Activated T-cell treated with anti-CD3 and anti-CD28 coated beads, Interleukin-2, amount 50 U/mL, for 1 hour (primary cell): Measurements from ENCODE around the gene TULP4.
"Not testable (repeated sequence)": the region's sequence is repeated elsewhere in the genome, so short reads cannot be mapped to it uniquely, and the experiment has no call there.

Source experiments
- DNase-seq: peaks from one replicate; pipeline ENCODE4 v3.0.0-alpha.2; 2020

The TULP4 gene

DNA sequence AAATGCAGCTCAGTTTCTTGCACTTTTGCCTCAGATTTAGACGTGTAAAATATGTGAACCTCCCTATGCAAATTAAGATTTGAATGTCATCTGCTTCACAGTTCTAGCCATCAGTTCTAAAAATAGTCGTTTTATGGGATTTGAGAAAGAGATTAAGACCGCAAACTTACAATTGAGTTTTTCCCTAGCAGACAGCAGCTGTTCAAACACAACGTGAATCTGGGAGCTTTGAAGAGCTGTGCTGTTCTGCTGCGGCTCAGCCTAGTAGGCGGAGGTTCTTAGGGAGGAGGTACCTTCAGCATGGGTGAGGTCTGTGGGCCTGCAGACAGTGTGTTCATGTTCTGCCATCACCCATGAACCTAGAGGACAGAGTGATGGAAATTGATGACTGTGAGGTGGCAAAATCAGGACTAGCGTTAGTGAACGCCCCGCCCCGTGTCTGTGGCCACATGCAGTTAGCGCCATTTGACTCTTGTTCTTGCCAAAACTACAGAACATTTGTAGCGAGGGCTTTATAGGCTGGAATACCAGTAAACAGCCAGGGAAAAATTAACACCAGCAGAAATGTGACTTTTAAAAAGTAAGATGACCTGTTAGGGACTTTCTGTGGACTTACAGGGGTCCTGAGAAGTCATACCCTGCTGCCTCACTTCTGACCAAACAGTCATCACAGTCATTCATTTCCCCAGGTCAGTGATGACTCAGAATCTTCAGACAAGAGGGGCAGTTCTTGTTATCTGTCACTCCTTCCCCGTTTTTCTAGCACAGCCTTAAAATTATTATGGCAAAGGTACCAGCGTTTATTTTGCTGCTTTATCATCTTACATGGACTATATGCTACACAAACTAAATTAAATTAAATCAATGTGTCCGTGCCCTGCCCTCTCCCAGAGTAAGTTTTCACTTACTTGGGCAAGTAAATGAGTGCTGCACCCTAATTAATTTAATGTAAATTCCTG is 163.4 kb downstream of the TULP4 start:
- DNase-seq = no peak

DNA sequence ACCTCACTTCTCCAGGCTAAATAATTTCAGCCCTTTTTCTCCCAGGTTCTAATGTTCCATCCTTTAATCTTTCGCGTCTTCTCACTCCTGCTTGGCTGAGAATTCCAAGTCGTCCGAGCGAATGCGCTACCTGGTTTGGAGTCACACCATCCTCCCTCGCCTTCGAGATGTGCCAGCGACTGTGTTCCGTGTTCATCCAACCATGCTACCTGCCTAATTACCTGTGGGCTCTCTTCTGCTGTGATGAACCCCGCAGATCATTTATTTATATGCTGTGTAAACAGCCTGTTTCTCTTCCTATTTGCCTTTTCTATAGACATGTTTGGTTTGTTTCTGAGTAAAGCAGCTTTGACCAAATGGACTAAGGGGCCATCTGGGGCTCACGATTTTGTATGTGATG is 164.1 kb downstream of the TULP4 start:
- DNase-seq = no peak

DNA sequence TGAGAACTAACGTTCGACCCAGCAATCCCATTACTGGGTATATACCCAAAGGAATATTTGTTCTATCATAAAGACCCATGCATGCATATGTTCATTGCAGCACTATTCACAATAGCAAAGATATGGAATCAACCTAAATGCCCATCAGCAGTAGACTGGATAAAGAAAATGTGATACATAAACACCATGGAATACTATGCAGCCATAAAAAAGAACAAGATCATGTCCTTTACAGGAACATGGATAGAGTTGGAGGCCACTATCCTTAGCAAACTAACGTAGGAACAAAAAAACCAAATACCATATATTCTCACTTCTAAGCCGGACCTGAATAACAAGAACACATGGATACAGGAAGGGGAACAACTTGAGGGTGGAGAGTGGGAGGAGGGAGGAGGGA is 165.5 kb downstream of the TULP4 start:
- not testable (repeated sequence) for DNase-seq

DNA sequence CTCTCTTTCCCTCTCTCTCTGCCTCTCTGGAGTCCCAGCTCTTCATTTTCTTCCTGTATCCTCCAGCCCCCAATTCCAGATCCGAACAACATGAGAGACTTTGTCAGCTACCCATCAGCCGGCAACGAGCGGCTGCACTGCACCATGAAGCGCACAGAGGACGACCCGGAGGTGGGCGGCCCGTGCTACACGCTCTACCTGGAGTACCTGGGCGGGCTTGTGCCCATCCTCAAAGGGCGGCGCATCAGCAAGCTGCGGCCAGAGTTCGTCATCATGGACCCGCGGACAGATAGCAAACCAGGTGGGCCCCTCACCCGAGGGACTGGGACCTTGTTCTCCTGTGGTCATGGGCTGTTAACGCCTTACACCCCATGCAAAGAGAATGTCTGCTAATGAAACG is 168.7 kb downstream of the TULP4 start:
- no peak for DNase-seq

DNA sequence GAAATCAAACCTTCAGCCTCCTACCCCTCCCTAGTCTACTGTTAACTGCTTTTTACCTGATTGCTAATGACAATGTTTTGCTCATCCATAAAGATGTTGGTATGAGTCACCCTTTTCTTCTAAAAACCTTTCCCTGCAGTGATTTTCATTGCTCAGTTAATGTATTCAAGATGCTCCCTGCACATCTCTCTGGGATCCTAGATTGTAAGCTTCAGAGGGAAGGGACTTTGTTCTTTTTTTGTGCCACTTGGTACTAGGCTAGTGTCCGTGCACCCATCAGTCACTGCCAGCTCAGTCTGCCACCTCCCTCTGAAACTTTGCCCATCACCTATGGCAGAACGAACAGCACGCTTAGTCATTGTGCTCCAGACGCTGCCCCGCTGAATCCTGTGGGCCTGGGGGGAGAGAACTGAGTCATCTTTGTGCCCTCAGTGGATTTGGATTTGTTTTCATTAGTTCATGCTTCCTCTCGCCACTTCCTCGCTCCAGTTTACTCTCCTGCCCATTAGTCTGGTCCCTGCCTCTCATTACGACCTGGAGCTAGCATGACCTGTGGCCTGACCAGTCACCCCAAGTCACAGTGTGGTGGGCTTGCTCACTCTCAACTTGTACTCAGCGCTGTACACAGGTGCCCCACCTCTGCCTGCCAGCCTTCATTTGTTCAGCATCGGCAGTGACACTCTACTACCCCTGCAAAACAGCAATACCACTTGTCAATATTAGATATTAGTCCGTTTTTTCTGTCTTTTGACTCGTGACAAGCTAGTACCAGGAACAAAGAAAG is 169.6 kb downstream of the TULP4 start:
- no peak for DNase-seq

DNA sequence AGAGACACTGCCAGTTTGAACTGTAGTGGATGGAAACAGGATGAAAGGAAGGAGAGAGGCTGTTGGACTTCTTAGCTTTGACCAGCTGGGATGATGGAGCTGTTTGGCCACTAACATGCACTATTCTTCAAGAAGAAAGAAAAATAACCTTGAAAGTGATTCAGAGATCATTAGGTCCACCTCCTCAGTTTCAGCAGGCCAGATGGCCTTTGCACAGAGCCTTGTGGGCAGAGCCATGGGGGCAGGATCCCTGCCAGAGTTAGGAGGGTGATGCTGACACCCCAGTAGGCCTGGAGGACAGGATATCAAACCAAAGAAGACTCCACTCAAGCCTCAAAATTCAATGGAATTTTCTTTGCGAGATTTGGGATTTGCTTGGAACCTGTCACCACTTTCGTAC is 173.2 kb downstream of the TULP4 start:
- no peak for DNase-seq

DNA sequence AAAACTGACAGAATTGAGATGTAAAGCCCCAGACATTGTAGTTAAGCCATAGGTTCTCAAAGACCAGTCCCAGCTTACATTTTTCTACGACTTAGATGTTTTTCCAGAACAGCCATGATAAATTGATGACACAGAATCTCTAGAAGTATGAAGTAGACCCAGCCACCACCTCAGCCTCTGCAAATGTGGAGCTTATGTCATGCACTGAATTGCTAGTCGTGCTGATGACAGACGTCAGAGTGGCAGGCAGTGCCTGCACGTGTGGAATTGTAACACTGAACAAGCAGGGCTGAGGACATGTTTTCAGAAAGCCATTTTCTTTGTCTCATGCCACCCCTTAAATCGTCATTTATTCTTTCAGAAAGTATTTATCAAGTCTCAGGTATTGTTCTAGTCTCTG is 175.2 kb downstream of the TULP4 start:
- DNase-seq = no peak

DNA sequence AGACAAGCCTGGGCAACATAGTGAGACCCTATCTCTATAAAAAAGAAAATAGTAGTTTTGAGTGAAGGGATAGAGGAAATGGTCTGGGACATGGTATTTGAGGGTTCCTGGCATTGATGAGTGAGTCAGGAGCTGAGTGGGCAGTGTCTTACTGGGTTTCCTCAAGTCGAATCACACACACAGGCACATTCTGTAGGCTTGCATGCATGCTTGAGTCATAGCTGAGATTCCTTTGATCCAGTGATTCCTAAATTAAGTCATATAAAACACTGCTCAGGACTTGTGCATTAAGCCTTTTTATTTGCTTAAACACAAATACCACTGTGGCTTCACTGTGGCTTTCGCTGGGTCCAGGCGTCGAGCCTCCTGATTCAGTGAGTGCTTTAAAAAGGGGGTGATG is 175.8 kb downstream of the TULP4 start:
- no peak for DNase-seq

DNA sequence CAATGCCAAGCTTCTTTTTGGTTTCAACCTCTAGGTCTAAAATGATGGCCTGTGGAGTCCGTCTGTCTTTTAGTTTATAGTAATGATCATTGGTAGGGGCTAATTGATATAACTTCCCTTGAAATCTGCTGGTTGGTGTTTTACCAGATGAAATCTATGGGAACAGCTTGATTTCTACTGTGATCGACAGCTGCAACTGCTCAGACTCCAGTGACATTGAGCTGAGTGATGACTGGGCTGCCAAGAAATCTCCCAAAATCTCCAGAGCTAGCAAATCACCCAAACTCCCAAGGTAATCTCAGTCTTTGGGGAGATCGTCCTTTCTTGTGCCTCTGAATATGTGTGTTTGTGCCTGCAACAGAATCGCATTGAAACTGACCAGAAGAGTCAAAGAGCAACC is 177.2 kb downstream of the TULP4 start:
- no peak for DNase-seq

DNA sequence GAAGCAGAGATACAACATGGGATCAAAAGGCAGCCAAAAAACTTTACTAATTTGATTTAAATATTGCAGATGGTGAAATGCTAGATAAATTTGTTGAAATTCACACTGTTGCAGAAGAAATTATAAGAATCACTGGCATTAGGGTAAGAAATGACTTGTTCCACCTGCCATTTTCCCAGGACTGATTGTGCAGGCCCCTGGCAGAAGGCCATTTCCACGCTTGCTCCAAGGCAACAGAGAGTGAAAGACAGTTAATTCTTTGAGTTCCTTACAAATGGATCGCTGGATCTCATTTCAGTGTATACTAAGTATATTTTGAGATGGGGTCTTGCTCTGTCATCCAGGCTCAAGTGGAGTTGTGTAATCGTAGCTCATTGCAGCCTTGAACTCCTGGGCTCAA is 180.6 kb downstream of the TULP4 start:
- no peak for DNase-seq

DNA sequence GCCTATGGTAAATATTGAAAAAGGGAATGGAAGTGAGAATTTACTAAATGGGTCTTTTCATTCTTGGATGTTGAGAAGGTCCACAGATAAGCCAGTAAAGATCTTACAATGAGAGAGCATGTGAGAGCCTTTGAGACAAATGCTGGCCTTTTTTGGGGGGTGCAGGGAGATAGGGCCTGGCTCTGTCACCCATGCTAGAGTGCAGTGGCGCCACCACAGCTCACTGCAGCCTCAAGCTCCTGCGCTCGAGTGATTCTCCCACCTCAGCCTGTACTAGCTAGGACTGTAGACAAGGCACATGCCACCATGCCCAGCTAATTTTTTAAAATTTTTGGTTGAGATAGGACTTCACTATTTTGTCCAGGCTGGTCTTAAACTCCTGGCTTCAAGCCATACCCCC is 184.4 kb downstream of the TULP4 start:
- DNase-seq = no peak

DNA sequence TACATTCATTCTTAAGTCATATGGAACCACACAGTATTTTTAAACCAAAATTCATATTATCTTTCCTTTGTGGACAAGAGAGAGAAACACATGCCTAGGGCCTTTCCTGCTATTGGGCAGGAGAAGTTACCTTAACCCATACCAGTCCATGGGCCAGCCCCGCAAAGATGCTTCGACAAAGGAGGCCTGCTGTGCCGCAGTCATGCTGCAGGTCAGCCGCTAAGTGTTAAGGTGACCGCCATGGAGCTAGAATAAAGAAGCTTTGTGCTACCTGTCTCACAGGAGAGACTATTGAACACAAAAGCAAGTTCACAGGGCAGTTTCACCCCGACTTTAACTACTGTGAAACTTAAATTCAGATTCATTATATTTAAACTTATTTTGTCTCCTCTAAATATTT is 185.4 kb downstream of the TULP4 start:
- no peak for DNase-seq

DNA sequence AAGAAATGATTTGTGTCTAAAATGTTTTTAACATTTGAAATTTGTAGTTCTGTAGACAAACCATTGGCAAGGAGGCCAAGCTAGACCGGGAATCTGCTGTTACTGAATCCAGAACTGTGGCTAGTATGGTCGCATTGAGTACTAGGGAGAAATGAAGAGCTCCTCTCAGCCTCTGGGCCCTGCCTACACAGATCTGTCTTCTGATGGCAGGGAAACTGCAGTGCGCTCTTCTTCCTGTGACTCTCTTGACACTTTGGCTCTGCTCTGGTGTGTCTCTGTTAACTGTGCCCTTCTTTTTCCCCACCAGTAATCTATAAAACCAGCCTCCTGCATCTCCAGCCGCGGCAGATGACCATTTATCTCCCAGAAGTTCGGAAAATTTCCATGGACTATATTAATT is 186.1 kb downstream of the TULP4 start:
- no peak for DNase-seq

DNA sequence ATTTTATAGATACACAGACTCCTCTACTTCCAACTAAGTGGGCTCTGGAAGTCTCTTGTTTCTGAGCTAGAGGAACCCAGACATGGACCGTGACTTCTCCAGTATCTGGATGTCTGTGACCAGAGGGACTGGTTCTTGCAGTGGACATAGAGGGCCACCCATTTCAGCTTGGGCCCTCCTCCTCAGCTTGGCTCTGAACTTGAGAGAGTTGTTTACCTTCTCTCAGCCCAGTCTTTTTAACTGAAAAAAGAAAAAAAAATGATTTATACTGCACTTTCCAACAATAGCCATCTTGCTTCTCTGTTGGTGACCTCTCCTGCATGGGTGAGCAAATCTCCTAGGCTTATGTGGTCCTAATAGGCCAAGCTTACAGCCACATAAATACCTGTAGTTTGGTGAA is 187.3 kb downstream of the TULP4 start:
- DNase-seq = no peak

DNA sequence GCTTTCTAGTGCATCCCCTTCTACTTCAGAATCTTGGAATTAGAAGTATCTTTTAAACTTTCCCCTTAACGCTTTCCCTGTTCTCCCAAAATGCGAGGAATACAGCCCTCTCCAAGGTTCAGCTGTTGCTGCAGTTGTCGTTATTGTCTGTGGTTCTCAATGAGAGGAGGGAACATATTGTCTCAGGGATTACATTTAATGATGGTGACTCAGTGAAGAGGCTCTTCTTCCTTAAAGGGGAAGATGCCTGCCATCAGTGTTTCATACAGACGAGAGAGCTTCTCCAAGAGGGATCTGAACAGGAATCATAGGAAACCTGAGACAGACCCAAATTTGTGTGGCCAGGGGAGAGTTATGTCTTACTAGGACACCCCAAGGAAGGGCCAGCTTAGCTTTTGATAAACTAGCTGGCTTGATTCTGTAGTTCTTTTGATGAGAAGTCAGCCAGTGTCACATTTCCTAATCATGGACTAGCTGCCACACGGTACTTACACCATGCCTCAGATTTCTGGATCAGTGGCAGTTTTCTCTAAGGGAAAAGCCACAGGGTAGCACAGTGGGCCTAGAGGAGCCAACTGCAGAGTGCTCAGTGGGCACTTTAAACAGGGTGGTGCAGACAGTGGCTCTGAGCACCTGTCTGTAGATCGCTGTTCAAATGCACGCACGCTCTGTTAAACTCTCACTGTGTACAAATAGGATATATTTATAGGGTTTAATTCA is 187.9 kb downstream of the TULP4 start:
- no peak for DNase-seq

DNA sequence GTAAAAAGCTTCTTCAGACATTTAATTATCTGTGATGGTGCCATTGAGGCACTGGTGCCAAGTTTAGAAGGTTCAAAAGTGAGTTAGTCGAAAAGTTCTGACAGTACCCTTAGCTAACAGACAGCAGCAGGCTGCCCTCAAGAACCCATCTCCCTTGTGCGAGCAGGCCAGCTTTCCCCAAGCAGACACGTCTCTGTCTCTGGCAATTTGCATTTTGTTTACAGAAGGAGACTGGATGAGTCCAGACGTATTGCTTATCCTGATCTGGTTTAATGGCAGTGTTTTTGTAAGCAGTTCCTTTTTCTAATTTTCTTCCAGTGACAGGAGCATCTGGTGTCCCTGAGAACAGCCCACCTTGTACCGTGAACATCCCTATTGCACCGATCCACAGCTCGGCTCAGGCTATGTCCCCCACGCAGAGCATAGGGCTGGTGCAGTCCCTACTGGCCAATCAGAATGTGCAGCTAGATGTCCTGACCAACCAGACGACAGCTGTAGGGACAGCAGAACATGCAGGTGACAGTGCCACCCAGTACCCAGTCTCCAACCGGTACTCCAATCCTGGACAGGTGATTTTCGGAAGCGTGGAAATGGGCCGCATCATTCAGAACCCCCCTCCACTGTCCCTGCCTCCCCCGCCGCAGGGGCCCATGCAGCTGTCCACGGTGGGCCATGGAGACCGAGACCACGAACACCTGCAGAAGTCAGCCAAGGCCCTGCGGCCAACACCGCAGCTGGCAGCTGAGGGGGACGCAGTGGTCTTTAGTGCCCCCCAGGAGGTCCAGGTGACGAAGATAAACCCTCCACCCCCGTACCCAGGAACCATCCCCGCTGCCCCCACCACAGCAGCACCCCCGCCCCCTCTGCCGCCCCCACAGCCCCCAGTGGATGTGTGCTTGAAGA is 189.3 kb downstream of the TULP4 start:
- DNase-seq = no peak

DNA sequence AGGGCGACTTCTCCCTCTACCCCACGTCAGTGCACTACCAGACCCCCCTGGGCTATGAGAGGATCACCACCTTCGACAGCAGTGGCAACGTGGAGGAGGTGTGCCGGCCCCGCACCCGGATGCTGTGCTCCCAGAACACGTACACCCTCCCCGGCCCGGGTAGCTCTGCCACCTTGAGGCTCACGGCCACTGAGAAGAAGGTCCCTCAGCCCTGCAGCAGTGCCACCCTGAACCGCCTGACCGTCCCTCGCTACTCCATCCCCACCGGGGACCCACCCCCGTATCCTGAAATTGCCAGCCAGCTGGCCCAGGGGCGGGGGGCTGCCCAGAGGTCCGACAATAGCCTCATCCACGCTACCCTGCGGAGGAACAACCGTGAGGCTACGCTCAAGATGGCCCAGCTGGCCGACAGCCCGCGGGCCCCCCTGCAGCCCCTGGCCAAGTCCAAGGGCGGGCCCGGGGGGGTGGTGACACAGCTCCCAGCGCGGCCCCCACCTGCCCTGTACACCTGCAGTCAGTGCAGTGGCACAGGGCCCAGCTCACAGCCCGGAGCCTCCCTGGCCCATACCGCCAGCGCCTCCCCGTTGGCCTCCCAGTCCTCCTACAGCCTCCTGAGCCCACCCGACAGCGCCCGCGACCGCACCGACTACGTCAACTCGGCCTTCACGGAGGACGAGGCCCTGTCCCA is 190.1 kb downstream of the TULP4 start:
- DNase-seq = no peak

DNA sequence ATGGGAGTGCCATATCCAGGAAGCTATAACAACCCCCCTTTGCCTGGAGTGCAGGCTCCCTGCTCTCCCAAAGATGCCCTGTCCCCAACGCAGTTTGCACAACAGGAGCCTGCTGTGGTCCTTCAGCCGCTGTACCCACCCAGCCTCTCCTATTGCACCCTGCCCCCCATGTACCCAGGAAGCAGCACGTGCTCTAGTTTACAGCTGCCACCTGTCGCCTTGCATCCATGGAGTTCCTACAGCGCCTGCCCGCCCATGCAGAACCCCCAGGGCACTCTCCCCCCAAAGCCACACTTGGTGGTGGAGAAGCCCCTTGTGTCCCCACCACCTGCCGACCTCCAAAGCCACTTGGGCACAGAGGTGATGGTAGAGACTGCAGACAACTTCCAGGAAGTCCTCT is 191.0 kb downstream of the TULP4 start:
- no peak for DNase-seq

DNA sequence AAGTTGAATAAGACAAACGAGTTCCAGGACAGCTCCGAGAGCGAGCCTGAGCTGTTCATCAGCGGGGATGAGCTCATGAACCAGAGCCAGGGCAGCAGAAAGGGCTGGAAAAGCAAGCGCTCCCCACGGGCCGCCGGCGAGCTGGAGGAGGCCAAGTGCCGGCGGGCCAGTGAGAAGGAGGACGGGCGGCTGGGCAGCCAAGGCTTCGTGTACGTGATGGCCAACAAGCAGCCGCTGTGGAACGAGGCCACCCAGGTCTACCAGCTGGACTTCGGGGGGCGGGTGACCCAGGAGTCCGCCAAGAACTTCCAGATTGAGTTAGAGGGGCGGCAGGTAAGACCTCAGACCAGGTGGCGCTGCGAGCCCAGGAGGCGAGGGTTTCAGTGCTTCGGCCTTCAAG is 191.6 kb downstream of the TULP4 start:
- DNase-seq = no peak

DNA sequence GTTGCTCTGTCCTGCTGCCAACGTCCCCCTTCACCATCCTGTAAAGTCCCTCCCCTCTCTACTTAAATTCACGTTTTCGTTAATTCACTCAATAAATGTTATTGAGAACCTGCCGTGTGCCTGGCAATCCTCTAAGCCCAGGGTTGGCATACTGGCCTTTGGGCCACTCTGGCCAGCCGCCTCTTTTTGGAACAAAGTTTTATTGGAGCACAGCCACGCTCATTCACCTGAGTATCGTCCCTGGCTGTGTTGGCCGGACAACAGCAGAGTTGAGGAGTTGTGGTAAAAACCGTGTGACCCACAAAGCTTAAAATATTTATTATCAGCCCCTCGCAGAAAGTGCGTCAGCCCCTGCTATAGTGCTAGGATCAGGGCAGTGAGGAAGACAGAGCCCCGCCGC is 192.9 kb downstream of the TULP4 start:
- no peak for DNase-seq

DNA sequence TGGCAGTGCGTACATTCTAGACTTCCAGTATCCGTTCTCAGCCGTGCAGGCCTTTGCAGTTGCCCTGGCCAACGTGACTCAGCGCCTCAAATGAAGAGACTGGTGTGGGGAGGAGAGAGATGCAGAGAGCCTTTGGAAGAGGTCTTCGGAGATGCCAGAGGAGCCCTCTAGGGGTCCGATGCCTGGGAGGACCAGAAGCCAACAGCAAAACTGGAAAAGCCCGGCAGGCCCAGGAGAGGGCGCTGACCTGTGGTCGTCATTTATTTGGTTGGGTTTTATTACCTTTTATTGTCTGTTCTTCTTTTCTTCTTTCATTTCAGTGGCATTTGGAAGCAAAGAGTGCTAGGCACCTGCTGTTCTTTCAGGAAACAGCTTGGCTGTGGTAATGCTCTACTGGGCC is 194.3 kb downstream of the TULP4 start:
- no peak for DNase-seq

DNA sequence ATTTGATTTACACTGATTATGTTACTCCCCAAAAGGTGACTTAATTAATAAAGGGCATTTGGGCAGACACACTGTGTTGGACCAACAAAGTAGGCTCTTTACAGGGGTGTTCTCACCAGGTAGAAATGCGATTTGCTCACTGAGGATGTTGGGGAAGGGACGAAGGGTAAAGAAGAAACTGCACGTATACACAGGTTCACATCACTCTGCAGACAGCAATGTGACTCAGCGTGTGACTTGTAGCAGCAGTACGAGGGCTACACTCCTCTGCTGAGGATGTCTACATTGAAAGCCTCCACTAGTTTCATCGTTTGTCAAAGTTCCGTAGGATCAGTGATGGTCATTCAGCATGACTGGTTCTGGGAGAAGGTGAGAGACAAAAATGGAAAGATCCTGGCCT is 194.9 kb downstream of the TULP4 start:
- DNase-seq = no peak
